ENCODE measurements around the gene ATP8A2. TPM values are rescaled to one million over a fixed set of nuclear protein-coding genes. Genes with fewer than 3 reads are reported as not detected.

ATP8A2 gene
- total RNA-seq, 2 donors from 2014 or later, result 0.41 to 1.6 TPM

DNA sequence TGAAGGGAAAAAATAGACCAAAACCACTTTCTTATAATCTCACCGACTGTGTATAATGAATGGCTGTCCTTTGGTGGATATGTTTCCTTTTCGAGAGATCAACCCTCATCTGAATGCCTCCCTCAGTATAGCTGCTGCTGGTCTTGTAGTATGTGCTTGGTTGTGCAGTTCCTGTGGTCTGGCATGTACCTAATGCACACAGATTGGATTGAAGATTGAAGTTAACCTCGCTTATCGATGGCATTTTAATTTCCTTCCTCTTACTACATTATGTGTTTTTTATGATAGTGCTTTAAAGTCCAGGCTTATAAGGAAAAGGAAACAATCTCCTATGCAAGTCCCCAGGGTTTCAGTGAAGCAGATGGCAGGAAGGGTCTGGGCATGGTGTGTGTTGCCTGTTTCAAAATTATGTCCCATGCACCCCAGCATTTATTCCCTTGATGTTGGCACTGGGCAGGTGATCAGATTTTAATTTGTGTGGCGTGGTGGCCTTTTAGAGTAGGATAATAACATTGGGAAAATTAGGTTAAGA, 346.0 kb downstream of the ATP8A2 start:
- no peak for ATAC-seq (ENCODE audit: insufficient number of reproducible peaks, low FRiP score, low read depth)
- DNase-seq (ENCODE audit: low spot score), result no peak
- no peaks in the 10 kb centered on the region for H3K36me3 ChIP-seq
- no peaks in the 10 kb centered on the region for H3K9me3 ChIP-seq
- H3K27me3 ChIP-seq (replicated peaks; ENCODE audit: insufficient read depth), result no peaks in the 10 kb centered on the region
- H3K4me1 ChIP-seq (ENCODE audit: control insufficient read depth in 1 of 2, low read depth in 2 of 2), result no peaks in the 10 kb centered on the region
- TF ChIP-seq CTCF (IDR thresholded peaks at IDR 0.05), result no peak
- H3K27ac ChIP-seq, result no peak overlapping the region
- no peak overlapping the region for H3K4me3 ChIP-seq

GRCh38 chr13:25719666-25720065, 347.9 kb downstream of the ATP8A2 start:
- Histone ChIP-seq H3K9me3 (no peaks in the 10 kb centered on the region), H3K36me3 (no peaks in the 10 kb centered on the region), H3K4me1 (ENCODE audit: control insufficient read depth in 1 of 2, low read depth in 2 of 2) (no peaks in the 10 kb centered on the region), H3K27me3 (replicated peaks; ENCODE audit: insufficient read depth) (no peaks in the 10 kb centered on the region), H3K27ac (no peak overlapping the region), H3K4me3 (no peak overlapping the region)
- TF ChIP-seq CTCF (IDR thresholded peaks at IDR 0.05), result no peak
- DNase-seq (ENCODE audit: low spot score), result no peak
- ATAC-seq (ENCODE audit: insufficient number of reproducible peaks, low FRiP score, low read depth), result no peak

DNA sequence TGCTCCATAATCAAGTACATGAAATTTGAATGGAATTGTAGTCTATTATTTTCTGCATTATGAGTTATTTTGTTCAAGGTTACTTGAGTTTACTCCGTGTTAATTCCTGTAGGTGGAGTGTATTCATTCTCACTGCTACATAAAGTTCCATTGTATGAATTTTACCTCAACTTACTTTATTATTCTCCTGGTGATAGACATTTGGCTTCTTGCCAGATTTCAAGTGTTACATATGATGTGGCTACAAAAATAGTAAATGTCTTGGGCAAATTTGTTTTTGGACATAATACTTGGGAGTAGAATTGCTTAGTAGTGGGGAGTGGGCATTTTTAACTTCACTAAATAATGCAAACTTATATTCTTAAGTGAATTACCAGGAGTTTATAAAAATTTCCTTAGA, 351.1 kb downstream of the ATP8A2 start:
- no peak overlapping the region for H3K4me3 ChIP-seq
- H3K27ac ChIP-seq, result no peak overlapping the region
- no peak for TF ChIP-seq CTCF (IDR thresholded peaks at IDR 0.05)
- H3K27me3 ChIP-seq (replicated peaks; ENCODE audit: insufficient read depth), result no peaks in the 10 kb centered on the region
- no peaks in the 10 kb centered on the region for H3K9me3 ChIP-seq
- DNase-seq (ENCODE audit: low spot score), result no peak
- no peak for ATAC-seq (ENCODE audit: insufficient number of reproducible peaks, low FRiP score, low read depth)
- no peaks in the 10 kb centered on the region for H3K4me1 ChIP-seq (ENCODE audit: control insufficient read depth in 1 of 2, low read depth in 2 of 2)
- no peaks in the 10 kb centered on the region for H3K36me3 ChIP-seq

GRCh38 chr13:25725104-25725503, 353.3 kb downstream of the ATP8A2 start:
- Histone ChIP-seq H3K36me3 (no peaks in the 10 kb centered on the region), H3K27ac (no peak overlapping the region), H3K27me3 (replicated peaks; ENCODE audit: insufficient read depth) (no peaks in the 10 kb centered on the region), H3K4me3 (no peak overlapping the region), H3K9me3 (no peaks in the 10 kb centered on the region), H3K4me1 (ENCODE audit: control insufficient read depth in 1 of 2, low read depth in 2 of 2) (no peaks in the 10 kb centered on the region)
- no peak for TF ChIP-seq CTCF (IDR thresholded peaks at IDR 0.05)
- ATAC-seq (ENCODE audit: insufficient number of reproducible peaks, low FRiP score, low read depth) (no peak), DNase-seq (ENCODE audit: low spot score) (no peak)

GRCh38 chr13:25727250-25727649, 355.5 kb downstream of the ATP8A2 start:
- Histone ChIP-seq H3K4me1 (ENCODE audit: control insufficient read depth in 1 of 2, low read depth in 2 of 2) (no peaks in the 10 kb centered on the region), H3K36me3 (no peaks in the 10 kb centered on the region), H3K4me3 (no peak overlapping the region), H3K27ac (no peak overlapping the region), H3K27me3 (replicated peaks; ENCODE audit: insufficient read depth) (no peaks in the 10 kb centered on the region), H3K9me3 (no peaks in the 10 kb centered on the region)
- DNase-seq (ENCODE audit: low spot score) (no peak), ATAC-seq (ENCODE audit: insufficient number of reproducible peaks, low FRiP score, low read depth) (no peak)
- no peak for TF ChIP-seq CTCF (IDR thresholded peaks at IDR 0.05)
